AG09319 (cell line): ENCODE data around the gene REEP1.
"Not testable (repeated sequence)": the region's sequence is repeated elsewhere in the genome, so short reads cannot be mapped to it uniquely, and the experiment has no call there.

Experiments
- DNase-seq: peaks from one replicate; pipeline ENCODE4 v3.0.0-alpha.2; 2010; ENCODE audit warnings: low read depth; ENCODE audit errors: extremely low read depth
- CTCF ChIP-seq: IDR thresholded peaks from 2 replicates; pipeline ENCODE4 v1.5.1; 2011; ENCODE audit warnings: low read depth, mild to moderate bottlenecking, inconsistent platforms, low read length, moderate library complexity

REEP1 gene

GRCh38 chr2:86204458-86204857 is 133.0 kb downstream of the REEP1 start:
- no peak for TF ChIP-seq CTCF
- DNase-seq = no peak

- no peak for DNase-seq
Observed at GRCh38 chr2:86203614-86204013, 133.8 kb downstream of the REEP1 start.

DNA sequence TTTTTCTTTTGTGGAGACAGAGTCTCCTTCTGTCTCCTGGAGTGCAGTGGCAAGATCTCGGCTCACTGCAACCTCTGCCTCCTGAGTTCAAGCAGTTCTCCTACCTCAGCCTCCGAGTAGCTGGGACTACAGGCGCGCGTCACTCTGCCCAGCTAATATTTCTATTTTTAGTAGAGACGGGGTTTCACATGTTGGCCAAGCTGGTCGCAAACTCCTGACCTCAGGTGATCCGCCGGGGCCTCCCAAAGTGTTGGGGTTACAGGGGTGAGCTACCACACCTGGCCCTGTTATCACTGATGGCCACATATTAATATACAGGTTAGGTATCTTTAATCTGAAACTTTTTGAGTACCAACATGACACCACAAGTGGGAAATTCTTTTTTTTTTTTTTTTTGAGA is 134.7 kb downstream of the REEP1 start:
- no peak for DNase-seq
- TF ChIP-seq CTCF = no peak

More at GRCh38 chr2:86203614-86204013, 133.8 kb downstream of the REEP1 start:
- TF ChIP-seq CTCF = no peak

DNA sequence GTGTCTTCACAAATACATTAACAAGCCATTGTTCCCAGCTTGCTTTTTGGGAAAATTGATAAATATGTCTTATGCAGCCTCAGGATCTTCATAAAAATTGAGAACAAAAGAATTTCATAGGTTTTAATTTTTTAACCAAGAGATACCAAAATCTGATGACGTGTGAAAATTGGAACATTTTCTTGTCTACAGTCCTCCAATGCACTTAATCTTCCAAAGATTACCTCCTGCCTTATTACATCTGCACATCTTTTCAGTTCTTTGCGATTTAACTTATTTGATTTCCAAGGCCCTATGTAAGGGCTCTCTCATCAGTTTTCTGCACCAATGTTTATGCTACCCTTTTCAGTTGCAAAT is 135.1 kb downstream of the REEP1 start:
- DNase-seq = no peak
- no peak for TF ChIP-seq CTCF

DNA sequence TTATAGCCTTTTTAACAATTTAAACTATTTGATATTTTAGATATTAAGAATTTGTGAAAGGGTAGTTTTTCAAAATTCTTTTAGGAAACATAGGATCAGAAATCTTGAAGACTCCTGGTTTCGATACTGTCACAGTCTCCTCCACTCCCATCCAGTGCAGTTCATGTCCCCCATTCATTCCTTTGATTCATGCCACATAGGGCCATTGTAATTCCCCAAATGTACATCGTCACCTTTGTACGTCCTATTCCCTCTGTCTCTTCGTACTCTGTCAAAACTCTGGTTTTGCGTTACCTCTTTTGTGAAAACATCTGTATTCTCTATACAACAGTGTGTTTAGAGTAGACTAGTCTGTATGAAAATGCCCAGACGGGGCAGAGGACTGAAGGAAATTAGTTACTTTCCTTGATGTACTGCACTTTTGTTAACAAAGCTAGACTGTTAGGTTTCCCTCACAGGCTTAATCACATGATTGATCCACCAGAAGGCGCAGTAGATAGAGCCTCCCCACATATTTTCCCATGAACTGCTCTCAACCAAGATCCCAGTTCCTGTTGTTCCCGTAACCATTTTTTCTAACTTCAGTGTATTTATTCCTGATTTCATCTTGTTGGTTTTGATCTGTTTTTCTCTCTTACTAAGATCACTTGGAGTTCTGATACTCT is 135.6 kb downstream of the REEP1 start:
- TF ChIP-seq CTCF = no peak; the same call in none of the 2 replicates
- no peak for DNase-seq

GRCh38 chr2:86200564-86200963 is 136.9 kb downstream of the REEP1 start:
- DNase-seq = not testable (repeated sequence)

- TF ChIP-seq CTCF = no peak
- no peak for DNase-seq
Observed at GRCh38 chr2:86199834-86200177, 137.6 kb downstream of the REEP1 start.

GRCh38 chr2:86195808-86196387 is 141.5 kb downstream of the REEP1 start:
- no peak for DNase-seq
- TF ChIP-seq CTCF = no peak
